Endothelial cell of umbilical vein (primary cell): ENCODE data around the gene CHSY1. TPM values are rescaled to one million over a fixed set of nuclear protein-coding genes. Genes with fewer than 3 reads are reported as not detected.

ENCODE experiments used
- BruUV-seq: library from RNA; stranded (reverse); fragments of 400-500 nt; replicated peaks from 2 replicates; lab custom pipeline; 2021; lab: Mats Ljungman, UMichigan
- CTCF ChIA-PET: fragments of 300-600, 350-600 bp; sonication (Branson Sonifier 250); formaldehyde crosslinking; loops from one replicate; lab custom pipeline; 2021; ENCODE audit warnings: antibody characterized with exemption, inconsistent platforms; lab: Charles Lee
- POLR2A ChIA-PET: fragments of 300-600, 350-600 bp; sonication (Branson Sonifier 250); formaldehyde crosslinking; loops from one replicate; lab custom pipeline; 2021; ENCODE audit warnings: antibody characterized with exemption, inconsistent platforms; lab: Charles Lee
- DNase-seq: peaks from one replicate; pipeline ENCODE4 v3.0.0-alpha.2; 2011; ENCODE audit warnings: low read depth, low spot score
- FAIRE-seq: peaks from 2 replicates; lab custom pipeline; 2011; peaks lifted over from hg19 to GRCh38; lab: Jason Lieb, UNC
- H2AFZ ChIP-seq: 2 replicates; pipeline ENCODE4 v1.6.0; 2012; ENCODE audit warnings: low read depth, low read length, control low read depth, inconsistent platforms
- H3K27ac ChIP-seq: 2 replicates; pipeline ENCODE4 v1.5.1; 2011; ENCODE audit warnings: low read depth, mild to moderate bottlenecking, control low read depth, low read length, moderate library complexity; ENCODE audit not compliant: insufficient read depth
- H3K27me3 ChIP-seq, 2 experiments: 2 replicates each; pipeline versions ENCODE4 v1.6.0 to v1.6.1; 2011; ENCODE audit warnings: low read length in 2 of 2, mixed read lengths in 1 of 2; ENCODE audit not compliant: control insufficient read depth in 2 of 2, insufficient read depth in 2 of 2
- H3K36me3 ChIP-seq, 2 experiments: 2 replicates in 1 of 2; 3 replicates in 1 of 2; pipeline ENCODE4 v1.5.1; 2011; ENCODE audit warnings: low read length in 2 of 2, mild to moderate bottlenecking in 1 of 2, moderate library complexity in 1 of 2; ENCODE audit not compliant: control insufficient read depth in 2 of 2, insufficient read depth in 2 of 2; ENCODE audit errors: extremely low read depth in 1 of 2
- H3K4me1 ChIP-seq: 3 replicates; pipeline ENCODE4 v1.5.1; 2011; ENCODE audit warnings: mild to moderate bottlenecking, low read length; ENCODE audit not compliant: control insufficient read depth, insufficient read depth; ENCODE audit errors: extremely low read depth
- H3K4me2 ChIP-seq: 2 replicates; pipeline ENCODE4 v1.6.1; 2011; ENCODE audit warnings: low read length, control low read depth, mixed read lengths; ENCODE audit not compliant: insufficient read depth
- H3K4me3 ChIP-seq, 3 experiments: fragments of 200-600 bp in 1 of 3; sonication (generic), shearing (Covaris generic) in 1 of 3; replicated peaks in 1 of 3; 2 replicates each; pipeline ENCODE4 v1.5.1; 2011 to 2016; ENCODE audit warnings: control low read depth in 3 of 3, low read length in 3 of 3, mild to moderate bottlenecking in 2 of 3, inconsistent platforms in 1 of 3, low read depth in 1 of 3, moderate library complexity in 1 of 3; ENCODE audit not compliant: insufficient read depth in 1 of 3
- H3K79me2 ChIP-seq: 2 replicates; pipeline ENCODE4 v1.6.0; 2012; ENCODE audit warnings: low read length, inconsistent platforms; ENCODE audit not compliant: control insufficient read depth, insufficient read depth
- H3K9ac ChIP-seq: replicated peaks from 2 replicates; pipeline ENCODE3; 2011; ENCODE audit warnings: low read length, control low read depth; ENCODE audit not compliant: insufficient read depth; ENCODE audit errors: extremely low read depth
- H3K9me1 ChIP-seq: replicated peaks from 3 replicates; pipeline ENCODE4 v1.6.0; 2011; ENCODE audit warnings: mild to moderate bottlenecking, low read length; ENCODE audit not compliant: control insufficient read depth, insufficient read depth; ENCODE audit errors: extremely low read depth
- H3K9me3 ChIP-seq: replicated peaks from 2 replicates; pipeline ENCODE4 v1.5.1; 2012; ENCODE audit warnings: low read length, inconsistent platforms; ENCODE audit not compliant: control insufficient read depth, insufficient read depth
- H4K20me1 ChIP-seq: replicated peaks from 2 replicates; pipeline ENCODE3; 2011; ENCODE audit warnings: mild to moderate bottlenecking, low read length; ENCODE audit not compliant: control insufficient read depth, insufficient read depth; ENCODE audit errors: extremely low read depth
- CTCF ChIP-seq, 2 donors: IDR thresholded peaks; 1 replicate in 1 of 2; 2 replicates in 1 of 2; pipeline ENCODE4 v1.5.1; 2011; ENCODE audit warnings: low read length in 2 of 2, mild to moderate bottlenecking in 2 of 2, moderate library complexity in 2 of 2, control low read depth in 1 of 2, inconsistent platforms in 1 of 2, low read depth in 1 of 2; ENCODE audit not compliant: insufficient read depth in 1 of 2; ENCODE audit errors: extremely low read depth in 1 of 2
- EZH2 ChIP-seq: IDR thresholded peaks from 2 replicates; pipeline ENCODE4 v1.6.1; 2012; ENCODE audit warnings: borderline replicate concordance, low read depth, mild to moderate bottlenecking, moderate library complexity, low read length, inconsistent platforms; ENCODE audit not compliant: severe bottlenecking
- FOS ChIP-seq: IDR thresholded peaks from 2 replicates; pipeline ENCODE4 v1.6.1; 2011; ENCODE audit warnings: mild to moderate bottlenecking, low read length, moderate library complexity, borderline replicate concordance; ENCODE audit not compliant: insufficient read depth
- GATA2 ChIP-seq: IDR thresholded peaks from 2 replicates; pipeline ENCODE4 v1.7.0; 2011; ENCODE audit warnings: low read depth, mild to moderate bottlenecking, moderate library complexity, mixed read lengths, low read length; ENCODE audit not compliant: insufficient read length, insufficient read depth
- JUN ChIP-seq: IDR thresholded peaks from 2 replicates; pipeline ENCODE4 v1.6.1; 2011; ENCODE audit warnings: borderline replicate concordance, low read depth; ENCODE audit not compliant: insufficient read length, insufficient read depth
- MAX ChIP-seq: IDR thresholded peaks from 2 replicates; pipeline ENCODE4 v1.6.1; 2011; ENCODE audit not compliant: insufficient read depth, insufficient read length
- MYC ChIP-seq: IDR thresholded peaks from one replicate; pipeline ENCODE4 v1.6.1; 2011; ENCODE audit warnings: mild to moderate bottlenecking, low read depth, low read length
- POLR2A ChIP-seq: IDR thresholded peaks from 2 replicates; pipeline ENCODE4 v1.6.1; 2012; ENCODE audit warnings: low read depth, mild to moderate bottlenecking, control low read depth, low read length
- POLR2AphosphoS5 ChIP-seq: IDR thresholded peaks from 2 replicates; pipeline ENCODE4 v1.6.1; 2012; ENCODE audit warnings: low read depth, mild to moderate bottlenecking, control low read depth, low read length, moderate library complexity; ENCODE audit not compliant: insufficient read depth
- dilution Hi-C: fragments of 300-500 bp; cut with MboI; formaldehyde crosslinking; loops from one replicate; pipeline ENCODE4 v1.15.0; 2019; ENCODE audit warnings: low sequenced_read_pairs; ENCODE audit not compliant: extremely low pct_ligation_motif_present
- intact Hi-C: fragments of 100-400 bp; cut with micrococcal nuclease; formaldehyde crosslinking; loops from one replicate; pipeline ENCODE4 v1.10.0; 2022
- polyA plus RNA-seq, 4 experiments: library from polyadenylated mRNA; depleted of rRNA in 3 of 4; stranded (reverse) in 3 of 4; unstranded in 1 of 4; fragments of >200 nt; gene quantifications; 2 replicates each; pipeline versions ENCODE4 v1.2.1 to v1.2.3, GENCODE V29; 2011 to 2012; ENCODE audit warnings: missing spikeins in 1 of 4
- total RNA-seq: library from RNA; stranded (reverse); gene quantifications from 2 replicates; pipeline ENCODE4 v1.2.3, GENCODE V29; 2021

Gene CHSY1
- total and polyA plus RNA-seq, 2 donors (not counting 3 experiments of a cell fraction or from before 2014, with no cell fraction given) = 23.7 to 50.8 TPM

- peak; percentile 94 for DNase-seq
- no peaks in the 10 kb centered on the region for H3K79me2 ChIP-seq
- peak; percentile 93 for FAIRE-seq
- H3K4me1 ChIP-seq = peaks cover 20% of the 10 kb centered on the region
- no peaks in the 10 kb centered on the region for H3K36me3 ChIP-seq
- H4K20me1 ChIP-seq = no peaks in the 10 kb centered on the region
- H3K4me3 ChIP-seq = no peak overlapping the region
- peak overlapping the region; percentile 36 for H2AFZ ChIP-seq
- no peaks in the 10 kb centered on the region for H3K9me3 ChIP-seq
- TF ChIP-seq GATA2 (no peak), POLR2AphosphoS5 (peak; percentile 45), FOS (peak; percentile 49), POLR2A (no peak), MAX (no peak), MYC (no peak), CTCF (IDR thresholded peaks at IDR 0.05; ENCODE audit: extremely low read depth in 1 of 2, insufficient read depth in 1 of 2, low read depth in 1 of 2, low read length in 2 of 2) (no peak), EZH2 (no peak), JUN (no peak)
- dilution Hi-C loops (no loop called here), intact Hi-C loops (loop anchor here (1.0 to 2.0 kb wide), 3 partner anchors 21 to 125 kb away; partner anchors contain the start of gene CHSY1)
- ChIA-PET CTCF (interaction anchor here (0.7 to 2.9 kb wide), 12 partner anchors 8 to 125 kb away, joined by 3 to 15 read pairs (median 4); partner anchors contain the start of gene CHSY1), POLR2A (no interaction called here)
- peak overlapping the region; percentile 63 for H3K27ac ChIP-seq
- no peaks in the 10 kb centered on the region for H3K9me1 ChIP-seq
- peak overlapping the region; percentile 40 for H3K4me2 ChIP-seq
- H3K9ac ChIP-seq = peak overlapping the region; percentile 58
- BruUV-seq = TSS peak; percentile 30
- no peaks in the 10 kb centered on the region for H3K27me3 ChIP-seq
Measured at GRCh38 chr15:101127506-101128076, 124.3 kb downstream of the CHSY1 start.
